RWPE1 (cell line): ENCODE measurements around the gene BUB1.
A peak's percentile ranks its signal among the peaks of the same experiment; 100 is the strongest.

Experiments used
- CTCF ChIA-PET: fragments of 350-600 bp; sonication (Branson Sonifier 250); formaldehyde crosslinking; extraction: SDS; loops from one replicate; lab custom pipeline; 2021; lab: Yijun Ruan, JAX
- POLR2A ChIA-PET: fragments of 400-600 bp; formaldehyde crosslinking; extraction: SDS; loops from one replicate; lab custom pipeline; 2020; ENCODE audit warnings: antibody characterized with exemption; ENCODE audit not compliant: low non-redundant PET; lab: Yijun Ruan, JAX
- DNase-seq: peaks from one replicate; pipeline ENCODE4 v3.0.0; 2012; ENCODE audit warnings: low spot score
- H3K27ac ChIP-seq: fragments of 450-650 bp; 2 replicates; pipeline ENCODE4 v1.5.1; 2017
- TF ChIP-seq, protein P1 (sequence below): fragments of 450-650 bp; conservative IDR thresholded peaks from 2 replicates; pipeline ENCODE4 v1.5.1; 2017; ENCODE audit warnings: low read depth, mild to moderate bottlenecking

Gene BUB1

DNA sequence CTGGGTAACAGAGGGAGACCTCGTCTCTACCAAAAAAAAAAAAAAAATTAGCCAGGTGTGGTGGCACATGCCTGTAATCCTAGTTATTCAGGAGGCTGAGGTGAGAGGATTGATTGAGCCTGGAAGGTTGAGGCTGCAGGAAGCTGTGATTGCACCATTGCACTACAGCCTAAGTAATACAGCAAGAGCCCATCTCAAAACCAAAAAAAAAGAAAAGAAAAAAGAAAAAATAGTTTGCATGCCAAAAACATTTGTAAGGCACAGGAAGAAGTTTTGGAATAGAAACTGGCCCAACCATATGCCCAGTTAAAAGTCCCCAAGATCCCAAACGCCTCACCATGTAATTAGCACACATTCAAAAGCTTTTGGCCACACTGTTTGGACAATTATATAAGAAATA, 41.1 kb upstream of the BUB1 start:
- CTCF ChIA-PET: interaction anchor here (0.6 kb wide), 1 partner anchor 8 kb away, joined by 3 read pairs; no protein-coding TSS in a partner anchor
- POLR2A ChIA-PET: no interaction called here
- TF ChIP-seq, protein P1, sequence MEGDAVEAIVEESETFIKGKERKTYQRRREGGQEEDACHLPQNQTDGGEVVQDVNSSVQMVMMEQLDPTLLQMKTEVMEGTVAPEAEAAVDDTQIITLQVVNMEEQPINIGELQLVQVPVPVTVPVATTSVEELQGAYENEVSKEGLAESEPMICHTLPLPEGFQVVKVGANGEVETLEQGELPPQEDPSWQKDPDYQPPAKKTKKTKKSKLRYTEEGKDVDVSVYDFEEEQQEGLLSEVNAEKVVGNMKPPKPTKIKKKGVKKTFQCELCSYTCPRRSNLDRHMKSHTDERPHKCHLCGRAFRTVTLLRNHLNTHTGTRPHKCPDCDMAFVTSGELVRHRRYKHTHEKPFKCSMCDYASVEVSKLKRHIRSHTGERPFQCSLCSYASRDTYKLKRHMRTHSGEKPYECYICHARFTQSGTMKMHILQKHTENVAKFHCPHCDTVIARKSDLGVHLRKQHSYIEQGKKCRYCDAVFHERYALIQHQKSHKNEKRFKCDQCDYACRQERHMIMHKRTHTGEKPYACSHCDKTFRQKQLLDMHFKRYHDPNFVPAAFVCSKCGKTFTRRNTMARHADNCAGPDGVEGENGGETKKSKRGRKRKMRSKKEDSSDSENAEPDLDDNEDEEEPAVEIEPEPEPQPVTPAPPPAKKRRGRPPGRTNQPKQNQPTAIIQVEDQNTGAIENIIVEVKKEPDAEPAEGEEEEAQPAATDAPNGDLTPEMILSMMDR: no peak
- DNase-seq: no peak
- no peak overlapping the region for H3K27ac ChIP-seq

GRCh38 chr2:110718382-110718781, 40.5 kb upstream of the BUB1 start:
- no peak overlapping the region for H3K27ac ChIP-seq
- no peak for DNase-seq
- TF ChIP-seq, protein P1: no peak
- ChIA-PET POLR2A (no interaction called here), CTCF (interaction anchor here (0.7 kb wide), 1 partner anchor 94 kb away, joined by 3 read pairs; no protein-coding TSS in a partner anchor)

- no peak for DNase-seq
- TF ChIP-seq, protein P1: no peak
- ChIA-PET CTCF (interaction anchor here (0.7 kb wide), 1 partner anchor 94 kb away, joined by 3 read pairs; no protein-coding TSS in a partner anchor), POLR2A (no interaction called here)
- no peak overlapping the region for H3K27ac ChIP-seq
Measured at GRCh38 chr2:110717734-110718133, 39.9 kb upstream of the BUB1 start.

GRCh38 chr2:110716959-110717645, 39.2 kb upstream of the BUB1 start:
- ChIA-PET CTCF (no interaction called here), POLR2A (no interaction called here)
- no peak for DNase-seq
- no peak overlapping the region for H3K27ac ChIP-seq
- TF ChIP-seq, protein P1: no peak

- ChIA-PET CTCF (interaction anchor here (1.2 kb wide), 1 partner anchor 41 kb away, joined by 3 read pairs; no protein-coding TSS in a partner anchor), POLR2A (no interaction called here)
- DNase-seq: no peak
- TF ChIP-seq, protein P1: no peak
- H3K27ac ChIP-seq: no peak overlapping the region
Measured at GRCh38 chr2:110714452-110715224, 36.8 kb upstream of the BUB1 start.

- ChIA-PET POLR2A (no interaction called here), CTCF (interaction anchor here (0.6 to 1.2 kb wide), 2 partner anchors 31 to 42 kb away, joined by 3 read pairs; no protein-coding TSS in a partner anchor)
- TF ChIP-seq, protein P1: no peak
- H3K27ac ChIP-seq: no peak overlapping the region
- DNase-seq: peak; percentile 33
Measured at GRCh38 chr2:110713513-110714362, 35.9 kb upstream of the BUB1 start.
